Body of pancreas (tissue), 4 donors: ENCODE measurements around the gene LRRC27. TPM values are rescaled to one million over a fixed set of nuclear protein-coding genes. Genes with fewer than 3 reads are reported as not detected.

Experiments used
- ATAC-seq: fragments of 150-250 bp; one replicate; pipeline ENCODE4 v1.9.1; 2016
- DNase-seq, 4 donors: peaks; one replicate each; pipeline ENCODE4 v3.0.0-alpha.2; 2019
- H3K27ac ChIP-seq, 4 donors: fragments of 200-600 bp; sonication (generic); 1 replicate in 3 of 4; 2 replicates in 1 of 4; pipeline versions ENCODE4 v1.5.1 to v1.6.1; 2016 to 2019; ENCODE audit warnings: mild to moderate bottlenecking in 1 of 4, mixed read lengths in 1 of 4, moderate library complexity in 1 of 4
- H3K27me3 ChIP-seq, 2 donors: fragments of 200-600 bp; sonication (generic); one replicate each; pipeline ENCODE4 v1.6.0; 2016; ENCODE audit warnings: mild to moderate bottlenecking in 1 of 2
- H3K36me3 ChIP-seq, 2 donors: fragments of 200-600 bp; sonication (generic); replicated peaks in 1 of 2; 2 replicates each; pipeline ENCODE4 v1.5.1; 2016; ENCODE audit warnings: low read depth in 2 of 2; ENCODE audit not compliant: insufficient read depth in 1 of 2
- H3K4me1 ChIP-seq: fragments of 200-600 bp; sonication (generic); one replicate; pipeline ENCODE4 v1.6.0; 2016
- H3K4me3 ChIP-seq, 2 donors: fragments of 200-600 bp; sonication (generic); 1 replicate in 1 of 2; 2 replicates in 1 of 2; pipeline ENCODE4 v1.5.1; 2016 to 2019
- H3K9me3 ChIP-seq, 3 donors: fragments of 200-600 bp; sonication (generic); 1 replicate in 2 of 3; 2 replicates in 1 of 3; pipeline ENCODE4 v1.5.1; 2016
- POLR2A ChIP-seq, 3 donors: fragments of 450-650 bp; IDR thresholded peaks; one replicate each; pipeline ENCODE4 v1.6.1; 2016; ENCODE audit warnings: antibody characterized with exemption in 3 of 3, mild to moderate bottlenecking in 2 of 3
- WGBS, 2 donors: methylation state at CpG; one replicate each; pipeline ENCODE4 v1.1.5; 2017; 5-methylcytosine and 5-hydroxymethylcytosine counted together
- intact Hi-C: fragments of 100-400 bp; cut with DNase I; formaldehyde crosslinking; loops from one replicate; pipeline ENCODE4 v1.15.1; 2023
- total RNA-seq, 2 donors: library from RNA; depleted of rRNA; stranded (reverse); fragments of >200 nt; gene quantifications; one replicate each; pipeline ENCODE4 v1.1.0, GENCODE V29; 2016
- TF ChIP-seq, protein P1 (sequence below), 7 experiments: fragments of 450-650 bp in 4 of 7; fragments of 200-600 bp in 3 of 7; sonication (generic) in 3 of 7; IDR thresholded peaks; one replicate each; pipeline ENCODE4 v1.5.1; 2016 to 2019; ENCODE audit warnings: antibody characterized with exemption in 7 of 7

LRRC27 gene
- total RNA-seq, 2 donors from 2014 or later: 6.5 to 24.7 TPM

DNA sequence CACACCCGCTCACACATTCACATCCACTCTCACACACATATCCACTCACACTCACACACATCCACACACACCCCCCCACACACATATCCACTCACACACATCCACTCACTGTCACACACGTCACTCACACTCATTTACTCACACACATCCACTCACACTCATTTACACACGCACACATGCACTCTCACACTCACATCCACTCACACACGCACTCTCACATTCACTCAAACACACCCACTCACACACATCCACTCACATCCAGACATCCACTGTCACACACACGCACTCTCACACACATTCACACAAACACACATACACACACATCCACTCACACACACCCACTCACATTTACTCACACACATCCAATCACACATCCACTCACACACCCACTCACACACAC is 83.3 kb downstream of the LRRC27 start:
- Histone ChIP-seq H3K9me3 (no peaks in the 10 kb centered on the region), H3K27me3 (no peaks in the 10 kb centered on the region), H3K4me3 (no peak overlapping the region), H3K27ac (peak overlapping the region; percentile 31 to 98 (median 96)), H3K36me3 (no peaks in the 10 kb centered on the region), H3K4me1 (peaks cover 92% of the 10 kb centered on the region)
- TF ChIP-seq POLR2A (IDR thresholded peaks at IDR 0.05): no peak
- TF ChIP-seq, protein P1, sequence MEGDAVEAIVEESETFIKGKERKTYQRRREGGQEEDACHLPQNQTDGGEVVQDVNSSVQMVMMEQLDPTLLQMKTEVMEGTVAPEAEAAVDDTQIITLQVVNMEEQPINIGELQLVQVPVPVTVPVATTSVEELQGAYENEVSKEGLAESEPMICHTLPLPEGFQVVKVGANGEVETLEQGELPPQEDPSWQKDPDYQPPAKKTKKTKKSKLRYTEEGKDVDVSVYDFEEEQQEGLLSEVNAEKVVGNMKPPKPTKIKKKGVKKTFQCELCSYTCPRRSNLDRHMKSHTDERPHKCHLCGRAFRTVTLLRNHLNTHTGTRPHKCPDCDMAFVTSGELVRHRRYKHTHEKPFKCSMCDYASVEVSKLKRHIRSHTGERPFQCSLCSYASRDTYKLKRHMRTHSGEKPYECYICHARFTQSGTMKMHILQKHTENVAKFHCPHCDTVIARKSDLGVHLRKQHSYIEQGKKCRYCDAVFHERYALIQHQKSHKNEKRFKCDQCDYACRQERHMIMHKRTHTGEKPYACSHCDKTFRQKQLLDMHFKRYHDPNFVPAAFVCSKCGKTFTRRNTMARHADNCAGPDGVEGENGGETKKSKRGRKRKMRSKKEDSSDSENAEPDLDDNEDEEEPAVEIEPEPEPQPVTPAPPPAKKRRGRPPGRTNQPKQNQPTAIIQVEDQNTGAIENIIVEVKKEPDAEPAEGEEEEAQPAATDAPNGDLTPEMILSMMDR (IDR thresholded peaks at IDR 0.05): no peak
- ATAC-seq: no peak
- WGBS, 2 donors: 80 to 90% methylated on average over 5 of the region's 5 CpGs
- intact Hi-C loops: no loop called here
- no peak for DNase-seq

DNA sequence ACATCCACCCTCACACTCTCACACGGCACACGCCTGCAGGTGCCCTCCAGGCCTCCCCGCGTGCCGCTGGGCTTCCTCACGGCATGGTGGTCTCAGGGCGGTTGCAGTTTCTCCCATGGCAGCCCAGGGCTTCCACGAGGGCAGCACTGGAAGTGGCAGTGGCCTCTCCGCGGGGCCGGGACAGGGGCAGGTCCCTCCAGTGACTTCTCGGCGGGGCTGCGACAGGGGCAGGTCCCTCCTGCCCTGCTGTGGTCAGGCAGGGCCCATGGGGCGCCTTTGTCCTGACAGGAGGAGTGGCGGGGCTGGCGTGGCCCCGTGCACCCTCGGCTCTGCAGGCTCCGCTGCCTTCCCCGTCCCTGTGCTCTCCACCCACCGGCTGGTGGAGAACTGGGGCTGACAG is 84.0 kb downstream of the LRRC27 start:
- H3K27me3 ChIP-seq: no peaks in the 10 kb centered on the region
- peak overlapping the region; percentile 31 to 98 (median 94) for H3K27ac ChIP-seq
- H3K36me3 ChIP-seq: no peaks in the 10 kb centered on the region
- WGBS, 2 donors: 83 to 94% methylated on average over 9 to 22 of the region's 22 CpGs
- DNase-seq (no peak), ATAC-seq (no peak)
- no peak overlapping the region for H3K4me3 ChIP-seq
- intact Hi-C loops: no loop called here
- no peaks in the 10 kb centered on the region for H3K9me3 ChIP-seq
- peaks cover 92% of the 10 kb centered on the region for H3K4me1 ChIP-seq
- TF ChIP-seq, protein P1 (IDR thresholded peaks at IDR 0.05): no peak
- no peak for TF ChIP-seq POLR2A (IDR thresholded peaks at IDR 0.05)

DNA sequence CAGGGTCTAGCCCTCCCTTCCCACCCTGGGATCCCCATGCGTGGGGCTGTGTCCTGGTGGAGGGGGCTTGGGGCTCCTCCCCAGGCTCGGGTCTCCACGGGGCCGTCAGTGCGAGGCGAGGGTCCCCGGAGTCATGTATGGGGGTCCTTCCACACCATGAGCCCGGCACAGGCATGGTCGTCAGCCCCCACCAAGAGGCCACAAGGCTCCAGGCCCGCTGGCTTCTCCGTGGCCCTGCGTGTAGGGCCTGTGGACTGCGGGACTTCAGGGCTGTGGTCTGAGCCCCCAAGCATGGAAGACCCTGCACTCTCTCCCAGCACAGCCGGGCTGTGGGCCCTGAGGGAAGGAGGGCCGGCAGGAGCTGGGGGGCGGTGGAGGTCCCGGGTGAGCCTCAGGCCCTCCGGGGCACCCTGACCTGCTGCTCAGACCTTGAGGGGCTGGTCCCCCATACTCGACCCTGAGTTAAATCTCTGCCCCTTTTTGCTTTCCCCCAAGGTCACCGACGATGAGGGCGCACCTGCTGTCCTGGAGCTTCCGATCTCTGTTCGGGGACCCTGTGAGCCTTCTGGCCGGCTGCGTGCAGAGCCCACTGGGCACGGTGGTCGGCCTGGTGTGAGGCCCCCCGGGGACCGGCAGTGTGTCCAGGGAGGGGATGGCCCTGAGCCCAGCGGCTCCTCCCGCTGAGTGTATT is 84.7 kb downstream of the LRRC27 start:
- Histone ChIP-seq H3K27me3 (no peaks in the 10 kb centered on the region), H3K27ac (peak overlapping the region; percentile 51 to 98 (median 94)), H3K9me3 (no peaks in the 10 kb centered on the region), H3K4me3 (no peak overlapping the region), H3K4me1 (peaks cover 92% of the 10 kb centered on the region), H3K36me3 (no peaks in the 10 kb centered on the region)
- ATAC-seq (no peak), DNase-seq (no peak)
- TF ChIP-seq POLR2A (IDR thresholded peaks at IDR 0.05): no peak
- TF ChIP-seq, protein P1 (IDR thresholded peaks at IDR 0.05): no peak
- WGBS, 2 donors: 77% methylated on average over 15 of the region's 32 CpGs; no CpG with 5 or more reads in 1 of the 2 donors
- intact Hi-C loops: no loop called here

DNA sequence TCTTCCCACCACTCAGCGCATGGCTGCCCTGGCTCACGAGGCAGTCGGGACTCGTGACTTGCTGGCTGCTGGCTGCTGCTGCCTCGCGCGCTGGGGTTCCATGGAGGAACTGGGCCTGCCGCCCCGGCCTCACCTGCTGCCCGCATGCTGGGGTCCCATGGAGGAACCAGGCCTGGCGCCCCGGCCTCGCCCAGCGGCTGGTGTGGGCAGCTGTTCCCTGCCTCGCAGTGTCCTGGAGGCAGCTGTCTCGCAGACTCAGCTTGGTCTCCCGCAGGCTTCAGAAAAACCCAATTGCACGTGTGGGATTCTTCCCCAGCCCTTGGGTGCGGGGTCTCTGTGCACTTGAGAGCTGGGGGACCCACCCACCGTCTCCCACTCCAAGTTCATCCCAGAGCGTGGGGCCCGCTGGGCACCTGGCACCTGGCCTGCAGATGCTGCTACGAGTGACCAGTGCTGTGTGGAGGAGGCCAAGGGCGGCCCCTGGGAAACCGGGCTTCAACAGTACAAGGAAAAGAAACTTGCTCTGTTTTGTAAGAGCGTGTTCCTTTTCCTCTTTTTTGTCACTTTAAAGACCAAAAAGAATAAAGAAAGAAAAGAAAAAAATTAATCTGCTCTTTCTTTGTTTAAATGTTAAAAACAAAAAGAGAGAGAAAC is 85.4 kb downstream of the LRRC27 start:
- intact Hi-C loops: no loop called here
- peak; percentile 46 to 69 (median 60) for DNase-seq
- TF ChIP-seq, protein P1 (IDR thresholded peaks at IDR 0.05): no peak
- TF ChIP-seq POLR2A (IDR thresholded peaks at IDR 0.05): no peak
- H3K4me1 ChIP-seq: peaks cover 92% of the 10 kb centered on the region
- H3K27me3 ChIP-seq: no peaks in the 10 kb centered on the region
- no peaks in the 10 kb centered on the region for H3K9me3 ChIP-seq
- H3K27ac ChIP-seq: peak overlapping the region; percentile 94 to 98 (median 96)
- ATAC-seq: no peak
- H3K36me3 ChIP-seq: no peaks in the 10 kb centered on the region
- WGBS, 2 donors: 44 to 48% methylated on average over 10 to 26 of the region's 26 CpGs
- H3K4me3 ChIP-seq: no peak overlapping the region
